HT-29 (cell line): ENCODE measurements around the gene INPP5A. TPM values are rescaled to one million over a fixed set of nuclear protein-coding genes. Genes with fewer than 3 reads are reported as not detected.
"Not testable (repeated sequence)": the region's sequence is repeated elsewhere in the genome, so short reads cannot be mapped to it uniquely, and the experiment has no call there.

ENCODE experiments used
- DNase-seq: peaks from one replicate; pipeline ENCODE4 v3.0.0-alpha.2; 2015; ENCODE audit warnings: low spot score
- total RNA-seq: library from RNA; depleted of rRNA; stranded (reverse); fragments of >200 nt; shearing (Covaris generic); gene quantifications from 2 replicates; pipeline ENCODE4 v1.2.3, GENCODE V29; 2014

INPP5A gene
- total RNA-seq, 1 experiment from 2014 or later, result 22.7 TPM

GRCh38 chr10:132671228-132672154 lies 133.9 kb downstream of the INPP5A start:
- peak; percentile 5 for DNase-seq

- DNase-seq, result not testable (repeated sequence)
Measured at GRCh38 chr10:132673746-132674145, 136.2 kb downstream of the INPP5A start.

GRCh38 chr10:132674311-132674710 lies 136.7 kb downstream of the INPP5A start:
- DNase-seq, result no peak

GRCh38 chr10:132675031-132675740 lies 137.6 kb downstream of the INPP5A start:
- no peak for DNase-seq

GRCh38 chr10:132676193-132676891 lies 138.8 kb downstream of the INPP5A start:
- no peak for DNase-seq

GRCh38 chr10:132677096-132677472 lies 139.5 kb downstream of the INPP5A start:
- DNase-seq, result no peak

- DNase-seq, result no peak
Measured at GRCh38 chr10:132677473-132678227, 140.1 kb downstream of the INPP5A start.

GRCh38 chr10:132678436-132679216 lies 141.0 kb downstream of the INPP5A start:
- no peak for DNase-seq

- DNase-seq, result no peak
Measured at GRCh38 chr10:132679217-132679595, 141.6 kb downstream of the INPP5A start.

GRCh38 chr10:132679640-132680039 lies 142.1 kb downstream of the INPP5A start:
- DNase-seq, result no peak

- DNase-seq, result not testable (repeated sequence)
Measured at GRCh38 chr10:132680741-132681140, 143.2 kb downstream of the INPP5A start.

- no peak for DNase-seq
Measured at GRCh38 chr10:132681858-132682755, 144.5 kb downstream of the INPP5A start.

GRCh38 chr10:132684164-132684891 lies 146.7 kb downstream of the INPP5A start:
- DNase-seq, result peak; percentile 4

GRCh38 chr10:132685101-132685891 lies 147.7 kb downstream of the INPP5A start:
- peak; percentile 59 for DNase-seq

GRCh38 chr10:132685921-132686680 lies 148.5 kb downstream of the INPP5A start:
- no peak for DNase-seq

GRCh38 chr10:132687181-132687892 lies 149.8 kb downstream of the INPP5A start:
- DNase-seq, result no peak
